Fibroblast of skin of right biceps (primary cell): ENCODE data around the gene WASHC2A.
"Not testable (repeated sequence)": the region's sequence is repeated elsewhere in the genome, so short reads cannot be mapped to it uniquely, and the experiment has no call there.

Source experiments
- DNase-seq: peaks from one replicate; pipeline ENCODE4 v3.0.0-alpha.2; 2013

Gene WASHC2A

GRCh38 chr10:50067546-50068351, at the start of gene WASHC2A:
Gene WASHC2A, plus strand, starts transcription at chr10:50067954. Its CDS starts 52 bp downstream, at chr10:50068006.
- peak; percentile 91 for DNase-seq

- not testable (repeated sequence) for DNase-seq
These were observed 48.5 kb upstream of the WASHC2A start for GRCh38 chr10:50019279-50019678.

- DNase-seq = not testable (repeated sequence)
These were observed 47.2 kb upstream of the WASHC2A start for GRCh38 chr10:50020451-50021024.

GRCh38 chr10:50021646-50022045, 46.1 kb upstream of the WASHC2A start:
- no peak for DNase-seq

- not testable (repeated sequence) for DNase-seq
These were observed 42.9 kb upstream of the WASHC2A start for GRCh38 chr10:50024716-50025383.

- DNase-seq = no peak
These were observed 42.1 kb upstream of the WASHC2A start for GRCh38 chr10:50025627-50026026.

- DNase-seq = no peak
These were observed 40.6 kb upstream of the WASHC2A start for GRCh38 chr10:50027195-50027594.

GRCh38 chr10:50033481-50033880, 34.3 kb upstream of the WASHC2A start:
- peak; percentile 52 for DNase-seq

- DNase-seq = not testable (repeated sequence)
These were observed 32.4 kb upstream of the WASHC2A start for GRCh38 chr10:50035337-50035736.

GRCh38 chr10:50044941-50045664, 22.7 kb upstream of the WASHC2A start:
- peak; percentile 29 for DNase-seq

GRCh38 chr10:50046457-50046856, 21.3 kb upstream of the WASHC2A start:
- DNase-seq = peak; percentile 40

GRCh38 chr10:50047594-50047993, 20.2 kb upstream of the WASHC2A start:
- not testable (repeated sequence) for DNase-seq

GRCh38 chr10:50051995-50052660, 15.6 kb upstream of the WASHC2A start:
- DNase-seq = peak; percentile 33

- not testable (repeated sequence) for DNase-seq
These were observed 14.9 kb upstream of the WASHC2A start for GRCh38 chr10:50052778-50053376.

GRCh38 chr10:50055494-50056292, 12.1 kb upstream of the WASHC2A start:
- DNase-seq = not testable (repeated sequence)

- not testable (repeated sequence) for DNase-seq
These were observed 11.1 kb upstream of the WASHC2A start for GRCh38 chr10:50056654-50057053.

- DNase-seq = not testable (repeated sequence)
These were observed 9.0 kb upstream of the WASHC2A start for GRCh38 chr10:50058727-50059126.

GRCh38 chr10:50059946-50060345, 7.8 kb upstream of the WASHC2A start:
- DNase-seq = not testable (repeated sequence)

GRCh38 chr10:50061548-50061947, 6.2 kb upstream of the WASHC2A start:
- DNase-seq = not testable (repeated sequence)

- no peak for DNase-seq
These were observed 4.7 kb upstream of the WASHC2A start for GRCh38 chr10:50063100-50063499.

GRCh38 chr10:50068352-50068659, 552 bp downstream of the WASHC2A start:
- not testable (repeated sequence) for DNase-seq
